NCI-H2081 treated with DMSO at 0.1 percent for 48 hours (cell line): ENCODE measurements around the gene CAMK2D.

Experiments used
- DNase-seq: peaks from one replicate; lab custom pipeline; 2025; lab: John Stamatoyannopoulos, UW

Gene CAMK2D

GRCh38 chr4:113472864-113473263 lies 288.7 kb downstream of the CAMK2D start:
- DNase-seq, result no peak

- no peak for DNase-seq
Observed at GRCh38 chr4:113471146-113471860, 290.2 kb downstream of the CAMK2D start.

- DNase-seq, result no peak
Observed at GRCh38 chr4:113469926-113470325, 291.6 kb downstream of the CAMK2D start.

GRCh38 chr4:113469023-113469390 lies 292.5 kb downstream of the CAMK2D start:
- no peak for DNase-seq

GRCh38 chr4:113468165-113469022 lies 293.1 kb downstream of the CAMK2D start:
- no peak for DNase-seq

- no peak for DNase-seq
Observed at GRCh38 chr4:113467581-113467980, 294.0 kb downstream of the CAMK2D start.

GRCh38 chr4:113462286-113462685 lies 299.3 kb downstream of the CAMK2D start:
- no peak for DNase-seq

GRCh38 chr4:113461281-113461680 lies 300.3 kb downstream of the CAMK2D start:
- DNase-seq, result no peak

- DNase-seq, result no peak
Observed at GRCh38 chr4:113457886-113458285, 303.7 kb downstream of the CAMK2D start.

GRCh38 chr4:113457121-113457520 lies 304.4 kb downstream of the CAMK2D start:
- DNase-seq, result no peak

- no peak for DNase-seq
Observed at GRCh38 chr4:113455061-113455460, 306.5 kb downstream of the CAMK2D start.

GRCh38 chr4:113452868-113453620 lies 308.5 kb downstream of the CAMK2D start:
- DNase-seq, result no peak

- DNase-seq, result no peak
Observed at GRCh38 chr4:113452152-113452551, 309.4 kb downstream of the CAMK2D start.

GRCh38 chr4:113450295-113451080 lies 311.1 kb downstream of the CAMK2D start:
- DNase-seq, result no peak

GRCh38 chr4:113449410-113449974 lies 312.0 kb downstream of the CAMK2D start:
- no peak for DNase-seq

GRCh38 chr4:113447769-113448168 lies 313.8 kb downstream of the CAMK2D start:
- no peak for DNase-seq

GRCh38 chr4:113447061-113447460 lies 314.5 kb downstream of the CAMK2D start:
- no peak for DNase-seq

- no peak for DNase-seq
Observed at GRCh38 chr4:113446019-113446418, 315.5 kb downstream of the CAMK2D start.

- no peak for DNase-seq
Observed at GRCh38 chr4:113445286-113445685, 316.3 kb downstream of the CAMK2D start.

GRCh38 chr4:113444386-113444785 lies 317.2 kb downstream of the CAMK2D start:
- no peak for DNase-seq

GRCh38 chr4:113442826-113443225 lies 318.7 kb downstream of the CAMK2D start:
- DNase-seq, result no peak
